Measurements from ENCODE around the gene ABHD12B. TPM values are rescaled to one million over a fixed set of nuclear protein-coding genes. Genes with fewer than 3 reads are reported as not detected.

Gene ABHD12B
- total RNA-seq, 4 donors from 2014 or later, result not detected

DNA sequence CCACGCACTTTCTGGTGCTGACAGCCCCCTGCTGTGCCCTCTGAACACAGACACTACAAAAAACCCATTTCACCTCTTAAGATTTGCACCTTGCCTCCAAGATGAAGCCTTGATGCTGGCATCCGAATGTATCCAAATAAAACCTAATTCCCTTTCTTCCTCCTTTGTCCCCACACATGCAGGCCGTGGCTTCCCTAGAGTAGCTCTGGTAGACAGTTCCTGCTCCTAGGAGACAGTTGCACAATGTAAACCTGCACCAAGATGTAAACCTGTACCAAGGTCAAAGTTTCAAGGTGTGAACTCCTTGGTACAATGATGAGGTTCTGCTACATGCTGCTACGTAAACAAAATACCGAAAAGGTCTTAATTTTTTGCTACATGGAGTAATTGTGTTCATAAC lies 625 bp upstream of the ABHD12B start:
- Histone ChIP-seq H3K4me3 (no peak overlapping the region), H3K4me1 (peaks cover 0 to 10% (median 0%) of the 10 kb centered on the region in 3 donors), H3K27ac (no peak overlapping the region), H3K36me3 (no peaks in the 10 kb centered on the region), H3K9me3 (no peaks in the 10 kb centered on the region), H3K27me3 (peaks cover 52% of the 10 kb centered on the region)
- TF ChIP-seq EP300 (IDR thresholded peaks at IDR 0.05), result no peak
- ATAC-seq, result no peak
- 90 to 91% methylated on average over 4 of the region's 5 CpGs for WGBS, 2 donors (ENCODE audit: low coverage in 1 of 2)

DNA sequence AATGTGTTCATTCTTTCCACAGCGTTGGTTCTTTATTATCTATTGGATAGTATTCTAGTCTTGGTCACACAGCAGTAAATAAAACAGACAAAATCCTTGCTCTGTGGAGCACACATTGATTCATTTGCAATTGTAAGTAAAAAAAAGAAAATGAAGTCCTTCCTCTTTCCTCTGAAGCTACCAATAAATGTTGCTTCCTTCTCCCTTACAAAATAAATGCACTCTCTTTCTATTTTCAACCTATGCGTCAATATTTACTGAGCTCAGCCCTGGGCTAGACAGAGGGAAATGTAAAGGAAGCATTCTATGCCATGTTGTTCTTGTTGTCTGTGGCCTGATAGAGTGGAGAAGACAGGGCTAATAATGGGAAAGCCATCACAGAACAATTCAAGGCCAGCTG lies 2.9 kb downstream of the ABHD12B start:
- no peak for TF ChIP-seq EP300 (IDR thresholded peaks at IDR 0.05)
- no peak for TF ChIP-seq POLR2A (IDR thresholded peaks at IDR 0.05)
- no peak for TF ChIP-seq POLR2AphosphoS5 (IDR thresholded peaks at IDR 0.05)
- no peak for TF ChIP-seq CTCF (IDR thresholded peaks at IDR 0.05)
- no peak overlapping the region for H3K27ac ChIP-seq
- peaks cover 0 to 10% (median 0%) of the 10 kb centered on the region in 3 donors for H3K4me1 ChIP-seq
- 61 to 81% methylated on average over 2 of the region's 2 CpGs for WGBS, 2 donors (ENCODE audit: low coverage in 1 of 2)
- no peak for ATAC-seq
- peaks cover 51% of the 10 kb centered on the region for H3K27me3 ChIP-seq
- no peak overlapping the region for H3K4me3 ChIP-seq
- H3K9me3 ChIP-seq, result no peaks in the 10 kb centered on the region
- H3K36me3 ChIP-seq, result no peaks in the 10 kb centered on the region

DNA sequence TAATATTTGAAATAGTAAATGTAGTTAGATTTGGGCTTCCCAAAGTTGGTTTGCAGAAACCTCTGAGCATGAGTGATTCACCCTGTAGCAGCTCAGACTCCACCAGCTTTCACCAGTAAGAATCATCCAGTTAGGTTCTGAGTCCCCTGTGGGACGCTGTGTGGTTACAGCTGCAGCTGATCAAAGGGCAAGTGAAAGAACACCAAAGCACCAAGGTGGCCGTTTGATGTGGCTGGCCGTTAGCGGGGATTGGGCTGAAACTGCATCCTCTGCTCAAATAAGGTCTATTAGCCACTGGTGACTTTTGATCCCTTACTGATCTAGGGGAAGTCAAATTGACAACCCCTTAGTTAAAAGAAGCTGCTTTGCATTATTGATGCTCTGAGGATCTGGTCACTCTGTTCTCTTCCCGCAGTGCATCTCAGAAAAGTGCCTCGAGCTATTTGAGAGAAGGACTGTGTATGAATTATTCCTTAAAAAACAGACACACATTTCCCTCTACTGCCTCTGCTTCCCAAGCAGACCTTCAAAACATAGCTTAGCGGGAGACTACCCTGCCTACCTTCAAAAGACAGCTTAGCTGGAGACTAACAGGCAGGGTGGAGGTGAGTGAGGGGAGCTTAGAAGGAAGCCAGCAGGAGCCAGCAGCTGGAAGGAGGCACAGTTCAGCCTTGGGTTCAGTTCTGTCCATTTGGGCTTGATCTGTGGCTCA lies 3.7 kb downstream of the ABHD12B start:
- Histone ChIP-seq H3K27me3 (peaks cover 44% of the 10 kb centered on the region), H3K27ac (no peak overlapping the region), H3K4me3 (no peak overlapping the region), H3K4me1 (peaks cover 0 to 10% (median 0%) of the 10 kb centered on the region in 3 donors), H3K36me3 (no peaks in the 10 kb centered on the region), H3K9me3 (no peaks in the 10 kb centered on the region)
- ATAC-seq, result no peak
- WGBS, 2 donors (ENCODE audit: low coverage in 1 of 2), result 20 to 42% methylated on average over 2 to 6 of the region's 7 CpGs
- TF ChIP-seq CTCF (IDR thresholded peaks at IDR 0.05) (no peak), POLR2AphosphoS5 (IDR thresholded peaks at IDR 0.05) (no peak), EP300 (IDR thresholded peaks at IDR 0.05) (no peak)

DNA sequence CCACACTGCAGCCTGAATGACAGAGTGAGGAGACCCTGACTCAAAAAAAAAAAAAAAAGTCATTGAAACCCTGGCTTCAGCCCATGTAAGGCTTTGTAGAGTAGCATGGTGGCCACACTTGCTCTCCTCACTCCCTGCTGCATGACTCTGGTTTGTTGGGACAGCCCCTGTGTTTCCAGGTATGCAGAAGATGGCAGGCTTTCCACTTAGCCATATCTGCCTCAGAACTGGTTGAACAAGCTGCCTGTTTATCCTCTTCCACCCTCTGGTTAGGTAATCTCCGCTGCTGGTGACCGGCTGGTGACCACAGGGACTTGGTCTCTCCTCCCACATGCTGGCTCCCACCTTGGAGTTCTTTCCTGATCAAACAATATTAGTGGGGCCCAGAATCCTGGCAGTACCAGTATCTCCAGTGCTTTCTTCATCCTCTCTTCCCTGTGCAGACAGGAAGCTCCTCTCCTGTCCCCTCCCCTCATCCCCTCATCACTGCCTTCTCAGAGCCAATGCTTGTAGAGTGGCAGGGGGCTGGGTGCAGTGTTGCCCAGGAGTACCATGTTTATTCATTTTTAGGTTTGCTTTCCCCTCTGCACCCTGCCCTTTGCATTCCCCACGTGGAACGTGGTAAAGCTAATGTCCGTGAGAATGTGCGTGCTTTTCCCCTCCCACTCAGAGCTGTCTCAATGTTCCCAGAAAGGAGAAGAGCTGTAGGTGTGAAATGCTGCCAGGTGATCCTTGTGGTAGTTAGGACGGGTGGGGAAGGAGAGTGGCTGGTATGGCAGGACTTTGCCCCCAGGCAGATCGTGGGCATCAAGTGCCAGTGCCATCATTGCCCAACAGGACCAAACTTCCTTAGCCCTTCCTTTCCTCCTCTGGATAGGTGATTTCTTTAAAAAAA lies 11.3 kb downstream of the ABHD12B start:
- Histone ChIP-seq H3K4me3 (no peak overlapping the region), H3K9me3 (no peaks in the 10 kb centered on the region), H3K36me3 (no peaks in the 10 kb centered on the region), H3K4me1 (no peaks in the 10 kb centered on the region), H3K27me3 (peaks cover 5% of the 10 kb centered on the region), H3K27ac (no peak overlapping the region)
- no peak for ATAC-seq
- WGBS, 2 donors (ENCODE audit: low coverage in 1 of 2), result 68 to 75% methylated on average over 7 to 8 of the region's 8 CpGs
- TF ChIP-seq EP300 (IDR thresholded peaks at IDR 0.05) (no peak), POLR2AphosphoS5 (IDR thresholded peaks at IDR 0.05) (no peak), CTCF (IDR thresholded peaks at IDR 0.05) (no peak), POLR2A (IDR thresholded peaks at IDR 0.05) (no peak)

DNA sequence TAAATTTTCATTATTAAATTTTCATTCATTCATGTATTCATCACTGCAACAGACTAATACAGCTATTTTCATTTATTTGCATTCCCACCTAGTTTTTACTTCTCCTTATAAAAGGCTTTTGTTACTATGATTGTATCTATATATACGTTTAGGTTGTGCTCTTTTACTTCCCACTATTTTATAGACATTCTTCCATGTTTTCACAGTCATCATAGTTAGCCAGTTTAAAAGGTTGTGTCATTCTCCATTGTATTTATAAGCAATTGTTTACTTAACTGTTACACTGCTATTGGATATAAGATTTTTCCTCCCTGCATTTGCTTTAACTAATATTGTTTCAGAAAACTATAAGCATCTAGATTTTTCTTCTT lies 12.0 kb downstream of the ABHD12B start:
- Histone ChIP-seq H3K9me3 (no peaks in the 10 kb centered on the region), H3K27me3 (peaks cover 5% of the 10 kb centered on the region), H3K4me1 (no peaks in the 10 kb centered on the region), H3K36me3 (no peaks in the 10 kb centered on the region), H3K4me3 (no peak overlapping the region), H3K27ac (no peak overlapping the region)
- no peak for ATAC-seq
- WGBS, 2 donors (ENCODE audit: low coverage in 1 of 2), result 63 to 80% methylated on average over 1 of the region's 1 CpG
- TF ChIP-seq CTCF (IDR thresholded peaks at IDR 0.05), result no peak
- no peak for TF ChIP-seq POLR2AphosphoS5 (IDR thresholded peaks at IDR 0.05)
- no peak for TF ChIP-seq EP300 (IDR thresholded peaks at IDR 0.05)
- no peak for TF ChIP-seq POLR2A (IDR thresholded peaks at IDR 0.05)

All from gastroesophageal sphincter (tissue), 4 donors.